Non-pigmented ciliary epithelial cell (primary cell): ENCODE data around the gene PTPRK.

Source experiments
- DNase-seq: peaks from one replicate; pipeline ENCODE4 v3.0.0-alpha.2; 2010; ENCODE audit warnings: low read depth

PTPRK gene

DNA sequence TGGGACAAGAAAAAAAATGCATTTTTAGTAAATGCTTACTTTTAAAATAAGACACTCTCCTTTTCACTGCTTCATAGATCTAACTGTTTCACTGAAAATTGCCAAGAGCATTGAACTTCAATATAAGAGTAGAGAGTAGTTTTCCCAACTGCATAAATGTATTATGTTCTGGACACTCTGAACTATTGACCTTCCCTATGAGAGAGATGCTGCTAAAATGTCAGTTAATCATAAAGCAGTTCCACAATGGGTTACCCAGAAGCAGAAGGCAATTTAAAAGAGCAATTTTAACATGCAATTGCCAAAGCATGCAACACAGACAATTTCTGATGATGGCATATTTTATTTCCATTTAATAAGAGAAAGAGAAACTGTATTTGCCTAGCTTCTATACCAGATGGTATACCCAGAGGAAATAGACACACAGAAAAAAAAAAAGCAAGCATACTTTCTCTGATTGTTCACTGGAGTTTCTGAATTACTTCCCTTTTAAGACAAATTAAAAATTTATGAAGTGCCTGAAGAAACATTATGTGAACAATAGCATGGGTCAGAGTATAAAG, 340.4 kb downstream of the PTPRK start:
- DNase-seq: no peak

DNA sequence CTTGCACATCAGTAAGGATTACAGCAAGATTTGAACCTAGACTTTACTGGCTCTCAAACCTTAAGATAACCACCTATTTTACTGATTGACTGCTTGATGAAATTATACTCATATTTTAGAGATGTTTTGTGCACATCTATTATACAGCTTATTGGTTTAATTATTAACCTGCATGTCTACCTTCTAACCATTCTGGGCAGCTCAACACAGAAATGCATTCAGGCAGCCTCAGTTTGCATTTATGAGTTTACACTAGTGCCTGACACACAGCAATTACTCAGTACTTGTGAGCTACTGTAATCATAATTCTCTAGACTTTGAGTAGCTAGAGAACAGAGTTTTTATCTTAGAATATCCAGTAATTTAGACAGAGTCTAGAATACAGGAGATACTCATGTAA, 345.7 kb downstream of the PTPRK start:
- no peak for DNase-seq

DNA sequence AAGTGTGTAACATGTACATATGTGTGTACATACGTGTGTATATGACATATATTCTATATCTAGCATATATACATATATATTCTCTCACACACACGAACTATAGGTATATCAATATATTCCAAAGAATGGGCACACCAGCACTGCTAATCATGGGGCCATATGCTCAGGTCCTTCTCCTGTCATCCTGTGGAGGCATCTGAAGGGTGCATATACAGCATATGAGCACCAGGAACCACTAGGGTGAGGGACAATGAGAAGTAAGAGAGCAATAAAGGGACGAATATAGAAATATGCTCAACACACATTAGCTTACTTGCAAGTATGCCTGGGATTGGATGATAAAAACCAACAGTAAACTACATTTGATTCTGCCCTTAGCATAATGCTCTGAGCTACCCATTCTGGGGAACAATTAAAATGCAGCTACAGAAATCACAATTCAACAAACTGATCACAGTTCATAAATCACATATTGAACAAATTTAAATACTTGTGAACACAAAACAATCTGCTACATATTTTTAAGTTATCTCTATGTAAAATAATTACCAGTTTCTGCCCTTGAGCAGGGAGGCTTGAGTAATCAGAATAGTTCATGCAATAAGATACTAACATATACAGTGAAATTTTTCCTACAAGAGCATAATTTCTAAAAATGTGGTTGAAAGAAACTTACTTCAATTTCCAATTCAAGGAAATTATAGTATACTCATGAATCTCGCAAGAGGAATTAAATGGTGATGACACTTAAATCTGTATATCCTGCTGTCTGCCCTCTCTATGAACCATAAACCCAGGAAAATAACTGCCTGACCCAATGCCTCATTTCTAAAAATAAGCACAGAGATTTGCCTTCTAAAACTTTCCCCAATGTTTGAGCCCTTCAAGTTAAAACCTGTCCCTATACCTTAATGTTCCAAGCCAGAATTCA, 347.4 kb downstream of the PTPRK start:
- no peak for DNase-seq

DNA sequence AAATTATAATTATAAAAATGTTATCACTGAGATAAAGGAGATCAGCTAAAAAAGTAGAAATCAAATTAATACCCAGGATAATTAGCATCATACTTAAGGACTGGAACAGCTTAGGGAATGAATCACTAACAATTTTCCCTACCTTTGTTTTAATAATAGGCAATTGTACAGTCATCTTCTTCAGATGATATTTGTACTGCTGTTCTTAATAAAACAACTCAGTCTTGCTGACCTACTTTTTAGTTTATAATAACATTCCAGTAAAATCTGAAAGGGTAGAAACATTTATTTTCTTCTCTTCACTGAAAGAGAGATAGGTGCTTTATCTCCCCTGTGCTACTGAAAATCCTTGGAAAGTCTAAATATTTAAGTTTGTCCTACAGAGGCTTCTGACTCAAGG, 348.3 kb downstream of the PTPRK start:
- no peak for DNase-seq

DNA sequence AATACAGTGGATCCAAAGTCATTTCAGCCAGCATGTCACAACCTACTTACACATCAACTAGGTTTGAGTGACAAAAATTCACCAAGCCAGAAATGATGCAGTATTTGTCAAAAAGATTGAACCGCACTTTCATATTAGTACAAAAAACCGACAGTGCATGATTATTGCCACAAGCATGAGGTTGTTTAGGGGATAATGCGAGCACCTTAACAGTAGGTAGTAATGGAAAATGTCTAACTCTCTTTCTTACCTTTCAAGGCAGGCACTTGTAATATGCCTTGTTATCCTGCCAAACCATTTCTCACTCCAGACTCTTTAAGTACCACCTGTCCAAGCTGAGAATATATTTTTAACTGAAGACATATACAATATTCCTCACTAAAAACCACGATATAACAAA, 349.2 kb downstream of the PTPRK start:
- DNase-seq: no peak

DNA sequence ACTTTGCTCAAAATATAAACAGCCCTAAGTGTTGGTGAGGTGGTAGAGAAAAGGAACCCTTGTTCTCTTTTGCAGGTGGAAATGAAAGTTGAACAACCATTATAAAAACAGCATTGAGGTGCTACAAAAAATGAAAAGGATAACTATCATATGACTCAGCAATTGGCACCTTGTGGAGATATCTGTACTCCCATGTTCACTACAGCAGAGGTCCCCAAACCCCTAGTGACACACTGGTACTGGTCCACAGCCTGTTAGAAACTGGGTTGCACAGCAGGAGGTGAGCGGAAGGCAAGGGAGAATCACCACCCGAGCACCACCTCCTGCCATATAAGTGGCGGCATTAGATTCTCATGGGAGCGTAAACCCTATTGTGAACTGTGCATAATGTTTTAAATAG, 352.2 kb downstream of the PTPRK start:
- no peak for DNase-seq

DNA sequence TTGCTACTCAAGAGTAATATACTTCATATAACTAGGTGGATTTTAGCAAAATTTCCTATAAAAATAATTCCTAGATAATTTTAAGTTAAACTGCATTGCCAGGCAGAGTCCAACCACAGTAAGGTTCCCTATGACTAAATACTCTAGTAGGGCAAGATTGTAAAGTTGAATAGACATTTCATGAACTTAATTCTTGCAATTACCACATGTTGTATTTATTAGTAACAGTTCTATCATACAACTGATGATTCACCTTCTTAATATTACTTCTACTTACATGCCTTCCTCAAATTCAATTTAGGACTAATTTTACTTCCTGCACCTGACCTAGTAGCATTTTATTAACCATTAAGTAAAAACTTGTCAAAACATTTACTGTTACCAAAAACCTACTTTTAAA, 352.8 kb downstream of the PTPRK start:
- DNase-seq: no peak

DNA sequence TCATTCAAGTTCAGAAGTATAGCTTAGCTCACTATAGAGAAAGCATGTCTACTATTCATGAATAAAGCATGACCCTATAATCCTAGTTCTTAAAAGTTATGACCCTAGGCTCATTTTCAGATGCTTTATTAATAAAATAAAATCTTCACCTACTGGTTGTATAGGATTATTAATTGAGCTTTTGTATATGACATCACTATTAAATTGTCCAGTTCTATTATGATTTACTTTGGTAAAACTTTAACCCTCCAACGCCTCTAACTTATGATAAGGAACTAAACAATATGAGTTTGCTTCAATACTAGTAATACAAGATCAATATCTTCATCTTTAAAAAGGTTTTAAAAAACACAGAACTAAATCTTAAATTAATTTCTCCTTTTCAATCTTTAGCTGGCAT, 356.1 kb downstream of the PTPRK start:
- no peak for DNase-seq

DNA sequence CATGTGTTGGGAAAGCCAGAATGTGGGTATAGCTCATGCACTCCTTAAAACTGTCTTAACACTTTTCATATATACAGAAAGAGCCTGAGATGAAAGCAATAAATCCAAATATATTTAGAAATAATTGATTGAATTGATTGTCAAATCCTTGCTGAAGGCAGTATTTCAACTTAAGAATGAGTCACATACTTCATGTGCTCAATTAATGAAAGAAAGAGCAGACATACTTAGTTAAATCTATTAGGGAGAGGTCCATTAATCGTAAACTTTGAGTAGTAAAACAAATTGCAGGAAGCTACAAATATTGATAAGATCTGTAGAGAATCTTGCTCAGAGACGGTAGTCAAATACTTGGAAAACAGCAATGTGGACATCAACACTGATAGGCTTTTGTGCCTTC, 358.0 kb downstream of the PTPRK start:
- no peak for DNase-seq

DNA sequence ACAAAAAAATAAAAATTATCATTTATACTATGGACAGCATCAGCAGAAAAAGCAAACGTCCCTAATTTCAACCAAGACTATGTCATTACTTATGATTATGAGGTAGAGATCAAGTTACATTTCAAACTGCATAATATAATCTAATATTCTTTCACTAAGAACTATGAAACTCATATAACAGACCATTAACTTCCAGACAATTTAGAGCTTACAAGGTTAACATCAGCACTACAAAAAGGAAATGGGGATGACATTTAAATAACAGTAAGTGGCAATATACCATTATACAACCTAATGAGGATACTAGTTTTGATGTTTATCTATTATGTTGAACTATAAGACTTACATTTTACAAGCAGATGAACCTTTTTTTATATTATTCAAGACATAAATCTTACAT, 358.6 kb downstream of the PTPRK start:
- DNase-seq: no peak

DNA sequence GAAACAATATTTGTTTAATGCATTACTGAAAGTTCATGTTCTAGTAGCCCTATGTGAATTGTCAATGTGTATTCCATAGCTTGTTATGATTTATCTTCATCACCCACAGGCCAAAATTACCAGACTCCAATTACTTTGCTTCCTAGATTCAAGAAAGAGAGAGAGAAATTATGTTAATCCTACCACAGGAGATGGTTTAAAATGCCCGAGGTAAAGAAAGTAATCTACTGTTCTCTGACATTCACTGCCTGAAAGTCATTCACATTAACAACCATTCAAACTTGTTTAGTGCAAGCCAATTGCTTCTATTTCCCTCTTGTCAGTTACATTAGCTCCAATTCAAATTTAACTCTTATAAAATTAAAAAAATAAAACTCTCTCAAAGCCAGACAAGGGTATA, 359.1 kb downstream of the PTPRK start:
- DNase-seq: no peak

DNA sequence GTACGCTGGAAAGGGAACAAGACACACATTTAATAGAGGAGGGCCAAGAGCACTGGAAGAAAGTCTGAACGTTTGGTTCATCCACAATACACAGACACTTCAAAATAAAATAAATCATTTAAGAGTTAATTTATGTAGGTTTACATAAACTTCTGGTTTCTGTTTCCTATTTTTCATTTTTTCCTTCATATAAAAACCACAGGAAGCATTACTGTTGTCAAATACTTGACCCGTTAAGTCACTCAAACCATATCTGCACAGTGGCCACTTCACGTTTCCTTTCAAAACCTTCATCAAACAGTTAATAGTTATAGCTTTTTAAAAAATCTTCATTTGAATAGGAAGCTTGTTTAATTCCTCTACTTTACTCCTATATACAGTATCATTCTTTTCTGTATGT, 361.9 kb downstream of the PTPRK start:
- DNase-seq: peak; percentile 18

DNA sequence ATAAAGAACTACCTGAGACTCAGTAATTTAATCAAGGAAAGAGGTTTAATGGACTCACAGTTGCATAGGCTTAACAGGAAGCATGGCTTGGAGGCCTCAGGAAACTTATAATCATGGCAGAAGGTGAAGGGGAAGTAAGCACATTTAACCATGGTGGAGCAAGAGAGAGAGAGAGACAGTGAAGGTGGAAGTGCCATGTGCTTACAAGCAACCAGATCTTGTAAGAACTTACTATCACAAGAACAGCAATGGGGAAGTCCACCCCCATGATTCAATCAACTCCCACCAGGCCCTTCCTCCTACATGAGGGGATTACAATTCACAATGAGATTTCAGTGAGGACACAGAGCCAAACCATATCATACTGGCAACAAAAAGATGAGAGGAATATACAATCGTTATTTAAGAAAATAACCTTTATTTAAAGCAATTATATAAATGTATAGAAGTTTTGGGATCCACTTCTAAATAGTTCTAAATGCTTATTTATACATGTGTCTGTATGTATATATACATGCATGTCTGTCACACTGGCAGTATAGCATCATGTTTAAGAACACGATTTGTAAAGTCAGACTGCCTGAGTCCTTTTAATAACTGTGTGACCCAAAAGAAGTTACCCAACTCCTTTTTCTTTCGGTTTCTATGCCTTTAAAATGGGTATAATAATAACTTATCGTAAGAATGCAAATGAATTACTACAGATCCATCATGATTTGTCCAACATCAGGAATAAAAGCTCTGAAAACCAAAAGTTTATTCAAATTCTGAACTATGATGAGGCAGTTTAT, 363.9 kb downstream of the PTPRK start:
- DNase-seq: no peak

DNA sequence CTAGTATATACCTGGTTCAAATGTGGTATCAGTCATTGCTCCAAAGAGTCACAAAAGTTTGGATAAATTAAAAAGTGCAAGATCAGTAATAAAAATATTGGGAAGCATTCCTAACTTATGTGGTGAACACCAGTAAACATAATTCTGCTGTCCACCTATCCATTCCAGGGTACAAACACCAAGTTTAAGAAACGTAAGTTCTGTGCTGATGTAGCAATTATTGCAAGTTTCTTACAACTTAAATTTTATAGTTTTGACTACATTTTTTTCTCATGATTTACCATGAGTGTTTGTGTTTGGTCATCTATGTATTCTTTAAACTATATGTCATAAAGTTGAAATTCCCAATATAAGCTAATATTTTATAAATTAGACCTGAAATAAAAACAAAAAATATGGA, 364.6 kb downstream of the PTPRK start:
- no peak for DNase-seq

DNA sequence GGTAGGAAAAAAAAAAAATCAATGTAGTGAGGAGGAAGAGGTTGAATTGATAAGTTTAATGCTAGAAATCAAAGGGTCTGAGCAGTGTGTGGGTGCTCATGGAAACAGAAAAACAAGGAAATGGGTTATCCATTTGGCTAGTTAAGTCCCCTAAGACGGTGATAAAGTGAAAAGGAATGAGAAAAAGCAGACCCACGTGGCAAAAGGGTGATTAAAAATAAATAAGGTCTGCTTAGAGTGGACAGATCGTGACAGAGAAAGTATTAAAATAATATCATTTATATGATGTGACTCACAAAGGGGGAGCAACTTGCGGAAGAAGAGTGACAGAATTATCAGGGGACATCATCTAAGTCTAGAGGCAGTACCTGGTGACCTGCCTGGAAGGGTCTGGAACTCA, 367.8 kb downstream of the PTPRK start:
- DNase-seq: no peak

DNA sequence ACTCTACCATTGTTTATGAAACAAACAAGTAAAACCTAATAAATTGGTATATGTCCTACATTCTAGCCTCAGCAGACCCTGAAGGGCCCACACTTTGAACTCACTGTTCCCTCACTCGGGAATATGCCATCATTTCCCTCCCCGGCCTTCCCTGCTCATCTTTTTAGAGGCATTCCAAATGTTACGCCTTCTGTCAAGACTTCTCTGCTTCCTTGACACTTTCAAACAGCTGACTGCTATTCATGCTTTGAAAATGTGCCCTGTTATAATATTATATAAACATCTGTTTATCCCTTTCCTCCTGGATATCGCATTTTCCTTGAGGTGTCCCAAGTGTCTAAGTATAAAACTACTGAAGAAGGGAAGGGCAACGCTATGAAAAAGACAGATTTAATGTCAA, 370.0 kb downstream of the PTPRK start:
- no peak for DNase-seq

DNA sequence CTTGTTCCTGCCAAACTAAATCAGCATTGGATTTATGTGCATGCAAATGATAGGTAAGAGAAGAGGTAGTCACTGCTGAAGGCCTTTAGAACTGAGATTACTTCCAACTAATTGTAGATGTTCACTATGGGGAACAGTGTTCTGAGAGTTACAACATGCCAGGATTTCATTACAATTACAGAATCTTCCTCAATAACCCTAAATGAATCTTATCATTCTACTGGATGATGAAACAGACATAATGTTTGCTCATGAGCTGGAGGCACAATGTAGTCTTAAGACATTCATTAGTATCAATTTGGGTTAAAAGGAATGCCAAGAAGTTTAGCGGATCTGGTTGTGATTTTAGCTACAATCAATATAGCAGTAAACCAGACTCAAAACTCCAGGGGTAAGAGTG, 370.6 kb downstream of the PTPRK start:
- DNase-seq: no peak

DNA sequence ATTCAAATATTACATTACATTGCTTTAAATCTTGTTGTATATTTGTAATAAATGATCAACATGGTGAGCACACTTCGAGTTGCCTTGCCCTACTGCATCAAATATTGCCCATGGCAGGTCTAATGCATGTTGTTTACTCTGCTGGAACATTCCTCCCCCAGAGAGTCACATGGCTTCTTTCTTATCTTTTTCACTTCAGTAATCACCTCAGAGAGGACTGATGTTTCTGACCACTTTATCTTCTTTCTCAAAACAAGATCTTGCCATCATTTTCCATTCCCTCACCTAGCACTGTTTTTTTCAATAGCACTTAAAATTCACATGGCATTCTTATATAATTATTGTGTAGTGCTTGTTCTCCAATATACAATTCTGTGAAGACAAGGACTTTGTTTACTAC, 376.1 kb downstream of the PTPRK start:
- no peak for DNase-seq

DNA sequence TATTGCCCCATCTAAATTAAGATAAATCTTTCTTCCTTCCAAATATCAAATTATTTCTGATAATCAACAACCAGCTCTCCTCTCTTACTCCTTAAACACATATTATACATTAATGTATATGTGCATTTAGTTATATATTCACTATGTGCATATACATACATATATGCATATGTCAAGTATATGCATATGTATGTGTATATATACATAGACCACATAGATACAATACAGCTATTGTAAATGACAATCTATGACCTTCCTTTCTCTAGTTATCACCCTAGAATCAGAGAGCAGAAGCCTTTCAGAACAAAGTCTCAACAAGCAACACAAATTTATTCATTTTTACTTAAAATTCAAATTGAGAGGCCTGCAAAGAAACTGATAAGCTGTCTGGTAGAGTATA, 378.5 kb downstream of the PTPRK start:
- no peak for DNase-seq

DNA sequence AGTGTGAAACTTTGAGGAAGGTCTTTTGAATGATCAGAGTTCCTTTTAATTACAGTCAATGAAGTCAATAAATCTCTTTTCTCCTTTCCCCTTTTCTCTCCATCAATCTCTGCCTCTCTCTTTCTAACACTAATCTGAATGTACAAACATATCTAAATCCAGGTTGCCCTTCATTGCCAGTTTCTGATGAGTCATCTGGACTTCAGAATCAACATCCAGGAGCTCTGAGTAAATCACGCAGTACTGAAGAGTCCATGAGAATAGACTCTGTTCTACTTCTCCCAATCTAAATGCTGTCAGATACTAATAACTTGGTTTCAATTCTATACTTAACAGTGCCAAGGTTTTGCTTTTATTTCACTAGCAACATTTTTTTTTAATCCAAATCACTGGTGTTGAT, 380.9 kb downstream of the PTPRK start:
- DNase-seq: no peak

DNA sequence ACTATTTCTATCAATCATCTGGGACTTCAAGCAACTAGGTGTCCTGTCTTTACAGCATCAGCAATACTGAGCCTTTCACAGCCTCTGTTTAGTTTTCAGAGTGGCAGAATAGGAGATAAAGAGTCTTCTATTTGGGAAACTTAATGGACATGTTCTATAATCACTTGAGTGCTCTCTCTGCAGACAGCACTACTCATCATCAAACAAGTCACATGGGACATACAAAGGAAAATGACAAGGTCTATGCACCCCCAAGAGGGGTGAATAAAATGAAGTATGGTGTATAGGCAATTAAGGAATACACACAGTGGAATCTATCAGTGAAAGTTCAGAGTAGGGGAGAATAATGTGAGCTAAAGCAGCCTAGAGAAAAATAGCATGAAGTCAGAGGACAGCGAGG, 381.7 kb downstream of the PTPRK start:
- no peak for DNase-seq

DNA sequence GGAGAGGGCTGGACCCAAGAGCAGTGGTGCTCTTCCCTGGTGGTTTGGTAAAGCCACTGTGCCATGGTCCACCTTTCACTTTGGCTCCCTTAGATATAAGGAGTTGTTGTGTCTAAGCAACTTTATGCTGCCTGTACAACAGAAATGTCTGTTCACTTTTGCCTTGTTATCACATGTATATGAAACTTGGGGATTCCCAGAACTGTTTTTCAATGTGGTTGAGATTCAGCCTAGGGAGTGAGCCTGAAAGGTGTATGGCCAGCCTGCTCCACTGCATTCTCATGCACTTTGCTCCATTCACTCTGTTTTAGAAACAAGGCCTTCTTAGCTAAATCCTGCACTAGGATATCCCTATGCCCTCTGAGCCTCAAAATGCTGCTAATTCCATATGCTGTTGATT, 385.1 kb downstream of the PTPRK start:
- DNase-seq: no peak

DNA sequence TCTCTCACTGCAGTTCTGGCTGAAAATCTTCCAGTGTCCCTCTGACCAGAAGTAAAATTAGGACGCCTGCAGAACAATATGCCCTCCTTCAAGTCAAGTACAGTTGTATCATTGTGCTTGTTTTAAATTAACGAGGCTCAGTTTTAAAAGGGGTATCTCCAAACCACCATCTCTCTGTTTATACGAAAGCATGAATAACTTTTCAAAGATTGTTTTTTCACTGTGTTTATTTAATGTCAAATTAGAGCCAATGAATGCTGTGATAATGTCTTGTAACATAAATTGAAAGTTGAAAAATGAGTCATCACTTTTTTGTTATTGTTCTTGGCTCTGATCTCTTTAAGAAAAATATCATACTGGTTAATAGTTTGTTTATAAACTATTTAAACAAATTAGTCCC, 388.8 kb downstream of the PTPRK start:
- DNase-seq: no peak
